Umbilical cord (tissue), 2 donors: ENCODE data around the gene SELL. TPM values are rescaled to one million over a fixed set of nuclear protein-coding genes. Genes with fewer than 3 reads are reported as not detected.
"Not testable (repeated sequence)": the region's sequence is repeated elsewhere in the genome, so short reads cannot be mapped to it uniquely, and the experiment has no call there.

Source experiments
- DNase-seq: peaks from one replicate; pipeline ENCODE4 v3.0.0-alpha.2; 2015; ENCODE audit warnings: low spot score
- total RNA-seq: library from RNA; depleted of rRNA; stranded (reverse); fragments of >200 nt; gene quantifications from one replicate; pipeline ENCODE4 v1.2.3, GENCODE V29; 2014; ENCODE audit warnings: low replicate concordance; ENCODE audit not compliant: insufficient read depth

The SELL gene
- total RNA-seq, 1 donor from 2014 or later, result 3.1 TPM

- no peak for DNase-seq
These were observed 3.4 kb downstream of the SELL start for GRCh38 chr1:169707912-169708604.

- no peak for DNase-seq
These were observed 6.6 kb downstream of the SELL start for GRCh38 chr1:169704797-169705196.

- no peak for DNase-seq
These were observed 10.0 kb downstream of the SELL start for GRCh38 chr1:169701261-169702005.

GRCh38 chr1:169699707-169700106 is 11.7 kb downstream of the SELL start:
- DNase-seq, result no peak

- DNase-seq, result no peak
These were observed 12.4 kb downstream of the SELL start for GRCh38 chr1:169698976-169699375.

GRCh38 chr1:169697755-169698154 is 13.7 kb downstream of the SELL start:
- no peak for DNase-seq

- no peak for DNase-seq
These were observed 14.9 kb downstream of the SELL start for GRCh38 chr1:169696273-169697100.

GRCh38 chr1:169694304-169695075 is 16.9 kb downstream of the SELL start:
- no peak for DNase-seq

GRCh38 chr1:169692756-169693460 is 18.5 kb downstream of the SELL start:
- DNase-seq, result no peak

- DNase-seq, result no peak
These were observed 20.9 kb downstream of the SELL start for GRCh38 chr1:169690489-169690888.

GRCh38 chr1:169689395-169689794 is 22.0 kb downstream of the SELL start:
- DNase-seq, result no peak

- DNase-seq, result not testable (repeated sequence)
These were observed 23.0 kb downstream of the SELL start for GRCh38 chr1:169688377-169688776.

- no peak for DNase-seq
These were observed 27.8 kb downstream of the SELL start for GRCh38 chr1:169683661-169684060.

GRCh38 chr1:169683168-169683567 is 28.3 kb downstream of the SELL start:
- DNase-seq, result not testable (repeated sequence)

- DNase-seq, result no peak
These were observed 29.3 kb downstream of the SELL start for GRCh38 chr1:169682071-169682470.

GRCh38 chr1:169681140-169681539 is 30.3 kb downstream of the SELL start:
- no peak for DNase-seq

GRCh38 chr1:169680377-169681019 is 30.9 kb downstream of the SELL start:
- DNase-seq, result no peak

- DNase-seq, result no peak
These were observed 31.7 kb downstream of the SELL start for GRCh38 chr1:169679692-169680091.

- DNase-seq, result no peak
These were observed 35.4 kb downstream of the SELL start for GRCh38 chr1:169676001-169676400.

GRCh38 chr1:169670836-169671235 is 40.6 kb downstream of the SELL start:
- no peak for DNase-seq
